ENCODE data around the gene CDRT15. TPM values are rescaled to one million over a fixed set of nuclear protein-coding genes. Genes with fewer than 3 reads are reported as not detected.

CDRT15 gene
- total and polyA plus RNA-seq, 11 donors, result not detected

GRCh38 chr17:14270508-14270907 lies 33.8 kb upstream of the CDRT15 start:
- H3K4me3 ChIP-seq, result no peak overlapping the region
- TF ChIP-seq CTCF (IDR thresholded peaks at IDR 0.05), result no peak
- TF ChIP-seq POLR2A (IDR thresholded peaks at IDR 0.05), result no peak
- intact Hi-C loops (cut with DNase I), result no loop called here
- WGBS, 4 donors, result 55 to 71% (median 58%) methylated on average over 2 of the region's 2 CpGs
- H3K4me1 ChIP-seq, result no peaks in the 10 kb centered on the region
- no peak overlapping the region for H3K27ac ChIP-seq
- DNase-seq (no peak), ATAC-seq (no peak)
- H3K9me3 ChIP-seq, result peaks cover 0 to 17% (median 0%) of the 10 kb centered on the region in 12 donors
- no peaks in the 10 kb centered on the region for H3K36me3 ChIP-seq
- H3K27me3 ChIP-seq, result peaks cover 0 to 6% (median 0%) of the 10 kb centered on the region in 9 donors

- 54 to 72% (median 60%) methylated on average over 5 of the region's 5 CpGs for WGBS, 4 donors
- no peak for DNase-seq
- no peaks in the 10 kb centered on the region for H3K4me1 ChIP-seq
- ATAC-seq, result no peak
- H3K4me3 ChIP-seq, result no peak overlapping the region
- peaks cover 0 to 12% (median 0%) of the 10 kb centered on the region in 9 donors for H3K27me3 ChIP-seq
- H3K9me3 ChIP-seq, result peaks cover 0 to 13% (median 0%) of the 10 kb centered on the region in 12 donors
- H3K27ac ChIP-seq, result no peak overlapping the region
- no peaks in the 10 kb centered on the region for H3K36me3 ChIP-seq
- TF ChIP-seq POLR2A (IDR thresholded peaks at IDR 0.05) (no peak), CTCF (IDR thresholded peaks at IDR 0.05) (no peak)
- intact Hi-C loops (cut with DNase I), result no loop called here
Observed at GRCh38 chr17:14269473-14269872, 32.8 kb upstream of the CDRT15 start.

GRCh38 chr17:14268264-14268663 lies 31.6 kb upstream of the CDRT15 start:
- TF ChIP-seq CTCF (IDR thresholded peaks at IDR 0.05), result no peak
- no peak for TF ChIP-seq POLR2A (IDR thresholded peaks at IDR 0.05)
- intact Hi-C loops (cut with DNase I), result no loop called here
- H3K27ac ChIP-seq, result no peak overlapping the region
- H3K36me3 ChIP-seq, result no peaks in the 10 kb centered on the region
- 67 to 84% (median 70%) methylated on average over 2 of the region's 2 CpGs for WGBS, 4 donors
- DNase-seq (no peak), ATAC-seq (no peak)
- H3K27me3 ChIP-seq, result peaks cover 0 to 12% (median 0%) of the 10 kb centered on the region in 9 donors
- H3K4me1 ChIP-seq, result no peaks in the 10 kb centered on the region
- H3K4me3 ChIP-seq, result no peak overlapping the region
- peaks cover 0 to 9% (median 0%) of the 10 kb centered on the region in 12 donors for H3K9me3 ChIP-seq

- 89 to 90% (median 90%) methylated on average over 5 of the region's 5 CpGs for WGBS, 4 donors
- intact Hi-C loops (cut with DNase I), result no loop called here
- TF ChIP-seq CTCF (IDR thresholded peaks at IDR 0.05) (no peak), POLR2A (IDR thresholded peaks at IDR 0.05) (no peak)
- Histone ChIP-seq H3K4me1 (no peaks in the 10 kb centered on the region), H3K36me3 (no peaks in the 10 kb centered on the region), H3K9me3 (peaks cover 0 to 8% (median 0%) of the 10 kb centered on the region in 12 donors), H3K27ac (no peak overlapping the region), H3K4me3 (no peak overlapping the region), H3K27me3 (peaks cover 0 to 8% (median 0%) of the 10 kb centered on the region in 9 donors)
- no peak for DNase-seq
- ATAC-seq, result no peak
Observed at GRCh38 chr17:14261406-14261805, 24.7 kb upstream of the CDRT15 start.

Data from heart left ventricle (tissue), 16 donors.